RPMI7951 (cell line): Measurements from ENCODE around the gene COX19. TPM values are rescaled to one million over a fixed set of nuclear protein-coding genes. Genes with fewer than 3 reads are reported as not detected.

Experiments used
- DNase-seq: peaks from one replicate; pipeline ENCODE4 v3.0.0-alpha.2; 2012; ENCODE audit warnings: low read depth
- total RNA-seq: library from RNA; depleted of rRNA; stranded (reverse); fragments of >200 nt; shearing (Covaris generic); gene quantifications from 2 replicates; pipeline ENCODE4 v1.2.3, GENCODE V29; 2014

COX19 gene
- total RNA-seq, 1 experiment from 2014 or later, result 7.1 TPM

DNA sequence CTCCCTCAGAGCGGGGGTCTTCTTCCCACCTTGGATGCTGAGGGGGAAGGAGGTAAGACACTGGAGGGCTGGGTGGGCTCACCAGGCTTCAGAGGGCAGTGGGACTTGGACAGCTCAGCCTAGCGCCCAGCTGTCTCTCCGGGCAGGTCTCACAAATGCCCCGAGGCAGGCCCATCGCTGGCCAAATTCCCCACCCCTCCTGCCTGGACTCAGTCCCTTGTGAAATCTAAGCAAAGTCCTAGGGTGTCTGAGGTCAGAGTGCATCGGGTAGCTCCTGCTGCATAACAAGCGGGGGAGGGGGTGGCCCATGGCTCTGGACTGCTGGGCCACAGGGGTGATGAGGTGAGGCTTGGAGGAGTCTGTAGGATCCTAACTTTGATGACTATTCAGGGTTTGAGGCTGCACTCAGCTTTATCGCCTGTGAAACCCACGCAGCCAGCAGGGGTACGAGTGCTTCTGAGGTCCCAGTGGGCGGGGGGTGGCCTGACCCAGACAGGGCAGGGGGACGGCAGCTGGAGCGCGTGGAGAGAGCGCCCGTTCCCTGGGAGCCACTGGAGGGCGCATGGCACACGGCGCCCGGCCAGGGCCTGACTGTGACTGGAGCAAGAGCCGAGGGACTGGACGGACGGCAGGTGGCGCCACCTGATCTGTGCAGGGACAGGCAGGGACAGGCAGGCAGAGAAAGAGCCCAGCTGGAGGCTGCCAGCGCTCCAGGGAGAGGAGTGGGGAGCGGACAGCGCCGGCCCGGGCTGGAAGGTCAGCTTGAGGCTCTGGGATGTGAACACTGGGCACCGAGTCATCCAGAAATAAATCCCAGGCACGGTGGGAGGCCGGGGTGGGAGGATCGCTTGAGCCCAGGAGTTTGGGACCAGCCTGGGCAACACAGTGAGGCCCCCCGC, 17.6 kb upstream of the COX19 start:
- peak; percentile 94 for DNase-seq

DNA sequence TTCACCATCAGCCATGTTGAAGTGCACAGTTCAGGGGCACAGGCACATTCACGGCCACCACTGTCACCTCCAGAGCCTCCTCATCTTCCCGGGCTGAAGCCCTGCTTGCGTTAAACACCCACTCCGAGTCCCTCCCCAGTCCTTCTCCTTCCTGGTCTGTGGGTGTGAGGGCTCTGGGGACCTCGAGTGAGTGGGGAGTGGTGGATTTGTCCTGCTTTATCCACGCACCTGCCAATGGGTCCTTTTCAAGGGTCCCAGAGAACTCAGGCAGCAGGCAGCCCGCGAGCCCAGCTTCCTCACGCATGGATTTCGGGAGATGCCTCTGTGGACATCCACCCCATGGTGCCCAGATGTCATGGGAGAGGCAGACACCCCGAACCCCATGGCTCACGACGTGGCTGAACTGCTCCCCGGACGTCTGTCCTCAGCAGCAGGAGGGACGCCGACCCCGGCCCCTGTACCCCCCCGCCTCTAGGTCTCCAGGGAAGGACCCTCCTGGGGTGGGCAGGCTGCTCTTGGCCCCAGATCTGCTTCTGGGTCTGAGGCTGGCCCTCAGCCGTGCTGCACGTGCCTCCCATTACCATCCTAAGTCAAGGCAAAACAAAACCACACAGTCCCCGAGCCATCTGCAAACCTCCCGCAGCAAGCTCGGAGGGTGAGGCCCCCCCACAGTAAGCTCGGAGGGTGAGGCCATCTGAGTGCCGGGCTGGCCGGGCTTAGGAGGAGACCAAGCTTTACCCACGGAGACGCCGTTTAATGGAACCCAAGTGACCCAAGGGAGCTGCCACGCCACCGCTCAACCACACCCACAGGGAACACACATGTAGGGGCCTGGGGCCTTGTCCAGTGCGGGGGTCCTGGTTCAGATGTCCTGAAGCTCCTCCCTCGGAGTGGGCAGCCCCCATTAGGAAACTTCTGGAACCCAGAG, 16.6 kb upstream of the COX19 start:
- no peak for DNase-seq

- no peak for DNase-seq
These were observed 15.8 kb upstream of the COX19 start for GRCh38 chr7:990933-991728.

DNA sequence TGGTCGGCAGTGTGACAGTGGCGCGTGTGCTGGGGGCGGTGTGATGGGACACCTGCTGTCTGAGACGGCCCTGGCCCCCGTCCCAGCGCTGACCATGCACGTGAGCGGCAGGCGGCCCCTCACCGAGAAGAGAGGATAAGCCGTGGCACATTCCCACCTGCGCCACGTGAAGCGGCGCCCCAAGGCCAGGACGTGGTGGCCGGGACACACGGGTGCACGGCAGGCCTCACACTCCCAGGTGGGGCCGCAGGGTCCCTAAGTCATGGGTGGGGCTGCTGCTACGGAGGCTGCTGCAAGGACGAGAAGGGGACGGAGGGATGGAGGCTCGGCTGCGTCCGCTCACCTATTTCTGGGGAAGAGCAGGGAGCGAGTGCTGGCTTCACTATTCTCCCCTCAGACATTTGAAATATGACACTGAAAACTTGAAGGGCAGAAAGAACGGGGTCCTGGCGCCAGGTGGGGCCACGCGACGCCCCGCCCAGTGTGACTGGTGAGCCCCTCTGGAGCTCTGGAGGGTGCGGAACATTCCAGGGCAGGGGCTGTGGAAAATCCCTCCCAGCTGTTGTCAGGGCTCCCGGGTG, 15.1 kb upstream of the COX19 start:
- DNase-seq, result no peak

GRCh38 chr7:988963-989529, 13.7 kb upstream of the COX19 start:
- peak; percentile 22 for DNase-seq

DNA sequence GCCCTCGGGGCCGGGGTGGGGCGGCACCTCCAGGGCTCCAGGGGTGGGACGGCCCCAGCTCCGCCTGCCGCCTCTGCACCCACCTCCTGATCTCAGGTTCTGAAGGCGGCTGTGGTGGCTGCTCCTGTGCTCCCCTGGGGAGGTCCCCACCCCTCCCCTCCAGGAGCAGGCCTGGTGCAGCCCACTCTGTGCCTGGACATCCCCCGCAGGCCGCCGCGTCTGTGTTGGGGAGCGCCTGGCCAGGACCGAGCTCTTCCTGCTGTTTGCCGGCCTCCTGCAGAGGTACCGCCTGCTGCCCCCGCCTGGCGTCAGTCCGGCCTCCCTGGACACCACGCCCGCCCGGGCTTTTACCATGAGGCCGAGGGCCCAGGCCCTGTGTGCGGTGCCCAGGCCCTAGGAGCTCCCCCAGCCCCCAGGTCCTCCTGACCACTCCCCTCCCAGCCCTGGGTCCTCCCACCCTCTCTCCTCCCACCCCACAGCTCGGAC, 13.1 kb upstream of the COX19 start:
- DNase-seq, result peak; percentile 42

DNA sequence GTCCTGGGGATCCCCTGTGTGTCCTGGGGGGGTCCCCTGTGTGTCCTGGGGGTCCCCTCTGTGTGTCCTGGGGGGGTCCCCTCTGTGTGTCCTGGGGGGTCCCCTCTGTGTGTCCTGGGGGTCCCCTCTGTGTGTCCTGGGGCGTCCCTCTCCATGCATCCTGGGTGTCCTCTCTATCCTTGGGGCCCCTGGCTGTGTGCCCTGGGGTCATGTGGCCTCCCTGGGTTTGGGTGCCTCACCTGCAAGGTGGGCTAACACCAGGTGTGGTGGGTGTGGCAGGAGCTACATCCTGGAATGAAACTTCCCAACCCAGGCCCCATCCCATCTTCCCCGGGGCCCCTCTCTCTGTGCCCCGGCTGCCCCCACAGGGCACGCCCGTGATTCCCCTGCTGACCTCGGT, 12.6 kb upstream of the COX19 start:
- DNase-seq, result no peak

- DNase-seq, result peak; percentile 23
These were observed 11.7 kb upstream of the COX19 start for GRCh38 chr7:986766-987751.

DNA sequence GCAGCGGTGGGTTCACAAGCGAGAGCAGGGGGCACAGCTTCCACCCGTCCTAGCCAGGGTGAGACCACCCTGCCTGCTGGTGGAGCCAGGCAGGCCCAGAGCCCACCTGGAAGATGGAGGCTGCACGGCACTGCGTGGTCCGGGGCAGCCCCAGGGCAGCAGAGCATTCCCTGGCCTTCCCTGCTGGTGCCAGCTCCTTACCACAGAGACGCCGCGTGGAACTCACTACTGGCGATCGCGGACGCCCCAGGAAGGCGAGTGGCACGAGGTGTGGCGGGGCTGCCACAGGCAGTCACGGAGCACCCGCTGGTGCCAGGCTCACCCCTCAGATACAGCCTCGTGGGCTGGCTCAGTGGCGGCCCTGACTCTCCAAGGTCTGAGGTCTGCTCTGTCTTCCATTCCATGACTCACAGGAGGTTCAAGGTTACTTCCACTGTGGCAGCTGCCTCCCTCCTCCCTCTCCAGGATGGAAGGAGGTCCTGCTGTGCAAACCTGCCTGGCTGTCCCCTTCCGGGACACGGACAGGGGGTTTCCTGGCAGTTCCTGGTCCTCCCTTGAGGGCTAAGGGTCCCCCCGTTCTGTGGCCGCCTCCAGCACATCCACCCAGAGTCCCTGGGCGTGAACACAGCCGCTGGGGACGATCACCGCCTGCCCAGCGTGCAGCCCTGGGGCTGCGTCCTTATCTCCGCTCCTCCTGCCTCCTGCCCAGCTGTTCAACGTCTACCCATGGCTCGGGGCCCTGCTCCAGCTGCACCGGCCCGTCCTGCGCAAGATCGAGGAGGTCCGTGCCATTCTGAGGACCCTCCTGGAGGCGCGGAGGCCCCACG, 10.8 kb upstream of the COX19 start:
- peak; percentile 78 for DNase-seq

- no peak for DNase-seq
These were observed 9.7 kb upstream of the COX19 start for GRCh38 chr7:985127-985416.

GRCh38 chr7:984361-985126, 9.2 kb upstream of the COX19 start:
- DNase-seq, result no peak

GRCh38 chr7:983616-984071, 8.3 kb upstream of the COX19 start:
- DNase-seq, result no peak

GRCh38 chr7:983004-983615, 7.8 kb upstream of the COX19 start, which contains the start of gene CYP2W1:
TSS of gene CYP2W1 (plus strand) at chr7:983181. CDS start at chr7:983212, 31 bp downstream.
- DNase-seq, result no peak

DNA sequence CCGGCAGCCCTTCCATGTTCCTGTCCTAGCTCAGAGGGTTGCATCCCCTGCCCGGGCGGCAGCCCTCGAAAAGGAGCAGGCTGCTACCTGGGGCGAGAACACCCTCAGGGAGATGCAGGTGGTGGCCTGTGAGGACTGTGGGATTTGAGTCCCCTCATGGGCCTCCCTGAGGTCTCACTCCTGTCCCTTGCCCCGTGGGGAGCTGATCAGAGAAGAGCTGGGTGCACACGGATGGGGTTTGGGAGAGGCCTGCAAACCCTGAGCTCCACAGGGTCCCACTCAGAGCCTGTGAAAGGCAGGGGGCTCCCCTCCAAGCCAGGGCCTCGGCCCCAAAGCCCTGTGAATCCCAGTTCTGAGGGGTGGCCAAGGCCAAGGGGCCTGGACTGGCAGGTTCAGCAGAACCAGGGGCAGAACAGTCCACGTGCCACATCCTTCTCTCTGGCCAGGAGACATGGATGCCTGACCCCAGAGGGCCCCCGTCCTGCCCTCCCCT, 7.2 kb upstream of the COX19 start:
- no peak for DNase-seq

DNA sequence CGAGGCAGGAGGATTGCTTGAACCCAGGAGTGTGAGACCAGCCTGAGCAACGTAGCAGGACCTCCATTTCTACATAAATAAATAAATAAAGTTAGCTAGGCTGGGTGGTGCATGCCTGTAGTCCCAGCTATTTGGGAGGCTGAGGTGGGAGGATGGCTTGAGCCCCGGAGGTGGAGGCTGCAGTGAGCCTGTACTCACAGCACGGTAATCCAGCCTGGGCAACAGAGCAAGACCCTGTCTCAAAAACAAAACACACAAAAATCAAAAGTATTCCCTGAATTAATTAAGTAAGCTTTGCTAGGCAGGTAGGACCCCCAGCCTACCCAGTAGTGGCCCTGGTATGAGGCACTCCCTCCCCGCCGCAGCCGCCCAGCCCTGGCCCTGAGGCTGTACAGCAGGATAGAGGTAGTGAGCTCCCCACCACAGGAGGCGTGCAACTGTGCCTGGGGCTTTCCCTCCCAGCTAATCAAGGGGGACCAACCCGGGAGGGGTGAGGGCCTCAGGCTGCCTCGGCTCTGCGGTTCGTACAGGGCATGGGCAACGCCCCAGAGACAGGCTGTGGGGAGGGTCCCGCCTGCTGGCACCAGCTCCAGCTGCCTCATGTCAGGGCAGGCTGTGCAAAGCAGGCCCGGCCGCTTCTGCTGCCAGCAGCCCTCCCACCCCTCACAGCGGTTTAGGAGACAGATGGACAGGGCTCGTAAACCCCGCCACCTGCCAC, 6.6 kb upstream of the COX19 start:
- DNase-seq, result no peak

GRCh38 chr7:979886-980571, 4.7 kb upstream of the COX19 start:
- DNase-seq, result no peak
